Inflammatory macrophage (primary cell): Measurements from ENCODE around the gene TIMP3.

Experiments
- DNase-seq, 2 donors: peaks; one replicate each; pipeline ENCODE4 v3.0.0-alpha.2; 2020 to 2022

Gene TIMP3

DNA sequence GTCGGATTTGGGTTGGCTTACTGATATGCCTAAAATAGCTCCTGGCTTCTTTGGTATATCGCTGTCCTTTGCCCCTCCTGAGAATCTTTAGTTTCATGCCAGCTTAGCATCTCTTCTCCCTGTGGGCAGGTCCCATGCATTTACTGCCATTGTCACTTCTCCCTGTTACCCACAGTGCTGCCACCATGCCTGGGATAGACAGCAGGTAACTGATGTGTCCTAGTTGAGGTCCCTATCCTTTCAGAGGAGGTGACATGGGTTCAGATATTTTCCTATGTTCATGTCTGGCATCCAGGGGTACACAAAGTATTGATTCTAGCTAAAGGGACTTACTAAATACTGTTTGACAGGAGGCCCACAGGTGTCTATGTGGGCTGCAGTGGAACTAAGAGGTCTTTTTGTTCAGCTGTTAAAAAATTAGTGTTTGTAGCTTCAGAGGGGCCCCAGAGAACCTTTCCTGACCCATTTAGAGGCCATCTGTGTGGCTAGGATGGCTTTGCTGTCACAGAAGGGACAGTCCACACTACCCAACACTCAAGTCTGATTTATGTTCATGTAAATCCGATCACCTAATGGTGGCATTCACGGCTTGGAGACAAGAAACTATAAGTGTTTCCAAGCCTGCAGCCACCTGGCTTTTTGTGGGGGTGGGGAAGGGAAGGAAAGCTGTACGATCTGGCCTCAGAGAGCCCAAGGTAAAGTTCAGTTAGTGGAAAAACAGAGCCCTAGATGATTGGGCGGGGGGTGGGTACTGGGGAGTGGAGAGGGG, 8.5 kb downstream of the TIMP3 start:
- DNase-seq = no peak

- DNase-seq = no peak
Observed at GRCh38 chr22:32810555-32811133, 9.1 kb downstream of the TIMP3 start.

- DNase-seq = no peak
Observed at GRCh38 chr22:32811788-32812545, 10.5 kb downstream of the TIMP3 start.

GRCh38 chr22:32814285-32814860, 12.9 kb downstream of the TIMP3 start:
- DNase-seq = no peak

DNA sequence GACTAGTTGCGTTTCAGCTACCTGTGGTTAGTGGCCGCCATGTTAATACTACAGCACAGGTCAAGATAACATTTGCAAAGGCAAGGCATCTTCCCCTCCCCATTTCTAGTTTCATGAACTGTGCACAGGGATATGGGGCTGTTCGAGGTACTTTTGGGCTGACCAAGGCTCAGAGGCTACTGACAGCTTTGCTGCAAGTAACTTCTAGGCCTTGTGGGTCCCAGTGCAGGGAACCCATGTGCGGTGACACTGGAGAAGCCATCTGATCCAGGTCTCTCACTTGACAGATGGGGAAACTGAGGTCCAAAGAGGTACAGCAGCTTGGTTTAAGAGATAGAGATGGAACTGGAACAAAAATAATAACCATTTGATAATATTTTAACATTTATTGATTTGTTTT, 13.6 kb downstream of the TIMP3 start:
- no peak for DNase-seq

GRCh38 chr22:32815943-32816342, 14.4 kb downstream of the TIMP3 start:
- DNase-seq = no peak

DNA sequence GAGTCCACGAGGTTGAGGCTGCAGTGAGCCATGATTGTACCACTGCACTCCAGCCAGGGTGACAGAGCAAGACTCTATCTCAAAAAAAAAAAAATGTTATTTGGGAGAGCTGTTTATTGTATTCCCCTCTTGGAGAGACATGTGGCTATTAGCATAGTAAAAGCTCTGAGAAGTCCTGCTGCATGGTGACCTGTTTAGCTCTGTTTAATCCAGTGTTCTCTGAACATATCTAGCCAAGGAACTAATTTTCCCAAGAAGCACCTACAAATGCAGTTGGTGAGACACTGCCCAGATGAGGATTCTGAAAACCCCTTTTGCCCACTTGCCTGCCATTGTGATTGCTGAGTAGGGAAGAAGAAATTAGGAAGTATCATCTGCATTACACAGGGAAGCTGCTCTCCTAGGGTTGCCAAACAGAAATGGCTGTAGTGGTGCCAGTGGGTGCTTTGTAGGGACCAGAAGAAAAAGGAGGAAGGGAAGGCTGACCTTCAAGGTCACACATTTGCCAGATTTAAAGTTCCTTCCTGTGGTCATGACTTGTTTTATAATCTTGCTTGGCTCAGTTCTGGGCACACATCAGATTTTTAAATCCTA, 15.7 kb downstream of the TIMP3 start:
- peak; percentile 71 to 76 for DNase-seq

- DNase-seq = no peak
Observed at GRCh38 chr22:32818446-32819115, 17.1 kb downstream of the TIMP3 start.

GRCh38 chr22:32819120-32819519, 17.6 kb downstream of the TIMP3 start:
- DNase-seq = no peak

- no peak for DNase-seq
Observed at GRCh38 chr22:32820131-32821119, 18.9 kb downstream of the TIMP3 start.

- DNase-seq = peak; percentile 4 to 11
Observed at GRCh38 chr22:32822179-32822877, 20.8 kb downstream of the TIMP3 start.

- peak in 1 of 2 donors; percentile 5 for DNase-seq
Observed at GRCh38 chr22:32823024-32823730, 21.7 kb downstream of the TIMP3 start.

DNA sequence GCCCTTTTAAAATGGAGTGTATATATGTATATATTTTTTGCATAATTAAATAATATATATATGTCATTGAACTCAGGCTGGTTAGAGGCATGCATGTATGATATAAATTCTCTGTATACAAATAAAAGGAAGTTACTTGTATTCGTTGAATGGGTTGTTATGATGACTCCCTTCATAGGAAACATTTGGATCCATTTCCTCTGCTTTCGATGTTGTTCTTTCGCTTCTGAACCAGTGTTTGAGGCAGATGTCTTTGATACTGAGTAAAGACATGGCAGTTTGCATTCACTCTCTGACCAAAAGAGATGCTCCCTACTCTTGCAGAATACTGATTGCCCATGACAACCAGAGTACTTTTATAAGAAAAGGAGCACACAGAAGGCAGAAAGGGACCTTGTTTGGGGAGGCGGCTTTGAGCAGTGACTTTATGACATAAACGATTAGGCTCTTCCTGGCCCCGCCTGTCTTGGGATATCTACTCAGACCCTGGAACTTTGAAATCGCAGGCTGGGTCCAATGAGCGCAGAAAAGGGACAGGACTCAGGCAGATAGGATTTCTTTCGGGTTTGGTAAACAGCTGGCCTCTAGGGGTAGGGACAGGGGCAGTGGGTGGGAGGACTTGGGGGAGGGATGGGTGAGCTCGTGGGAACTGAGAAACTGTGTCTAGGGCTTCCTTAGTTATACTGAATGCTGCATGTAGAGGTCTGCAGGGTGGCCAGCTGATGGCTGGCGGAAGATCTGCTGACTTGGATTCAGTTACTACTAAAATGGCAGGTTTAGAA, 23.2 kb downstream of the TIMP3 start:
- DNase-seq = no peak

DNA sequence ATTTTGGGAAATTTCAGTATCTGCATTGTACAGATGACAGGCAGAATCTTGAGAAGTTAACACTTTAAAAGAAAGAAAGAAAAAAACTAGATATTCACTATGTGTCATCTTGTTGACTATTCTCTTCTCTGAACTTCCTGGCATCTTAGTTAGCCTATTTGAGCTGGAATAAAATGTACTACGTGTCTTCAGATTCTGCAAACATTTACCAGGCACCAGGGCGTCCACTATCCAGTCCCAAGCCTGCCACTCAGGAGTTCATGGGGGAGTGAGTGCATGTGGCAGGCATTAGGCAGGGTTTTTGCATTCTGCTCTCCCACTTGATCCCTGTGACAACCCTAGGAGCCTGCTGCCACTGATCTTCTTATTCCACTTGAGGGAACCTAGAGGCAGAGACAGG, 25.0 kb downstream of the TIMP3 start:
- DNase-seq = no peak

- DNase-seq = no peak
Observed at GRCh38 chr22:32827049-32827602, 25.6 kb downstream of the TIMP3 start.

GRCh38 chr22:32828150-32828549, 26.6 kb downstream of the TIMP3 start:
- DNase-seq = no peak

- DNase-seq = no peak
Observed at GRCh38 chr22:32828561-32828960, 27.1 kb downstream of the TIMP3 start.

GRCh38 chr22:32829451-32829851, 27.9 kb downstream of the TIMP3 start:
- no peak for DNase-seq

DNA sequence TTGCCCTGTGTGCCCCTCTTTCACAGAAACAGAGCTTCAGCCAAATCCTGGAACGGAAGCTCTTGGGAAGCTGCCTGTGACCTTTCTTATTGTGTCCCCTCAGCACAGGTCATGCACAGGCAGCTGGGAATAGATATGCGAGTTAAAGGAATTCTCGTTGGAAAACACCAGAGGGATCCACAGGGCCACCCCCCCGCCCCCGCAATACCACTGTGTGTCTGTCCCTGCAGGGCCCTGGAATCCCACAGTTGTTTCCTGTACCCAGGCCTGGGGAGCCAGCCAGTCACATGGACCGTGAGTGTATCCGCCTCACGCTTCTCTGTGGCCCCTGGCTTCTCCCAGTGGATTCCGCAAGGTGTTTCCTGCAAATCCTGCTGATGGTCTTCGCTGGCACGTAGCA, 29.0 kb downstream of the TIMP3 start:
- no peak for DNase-seq
